GM12878 (cell line): Measurements from ENCODE around the gene FNTB. TPM values are rescaled to one million over a fixed set of nuclear protein-coding genes. Genes with fewer than 3 reads are reported as not detected.

Source experiments
- ATAC-seq: fragments of 200-7000 bp; cut with Tn5 transposase; 3 replicates; pipeline ENCODE4 v1.9.1; 2020; ENCODE audit warnings: mild to moderate bottlenecking, moderate library complexity
- BruUV-seq: library from RNA; stranded (reverse); fragments of 400-500 nt; replicated peaks from 2 replicates; lab custom pipeline; 2021; lab: Mats Ljungman, UMichigan
- CTCF ChIA-PET: fragments of 300-600 bp; sonication (Branson Sonifier 250); formaldehyde crosslinking; extraction: SDS; loops from one replicate; lab custom pipeline; 2021; ENCODE audit warnings: inconsistent platforms; lab: Yijun Ruan, JAX
- POLR2A ChIA-PET: fragments of 350-600 bp; formaldehyde crosslinking; extraction: SDS; loops from one replicate; lab custom pipeline; 2021; ENCODE audit warnings: inconsistent platforms; lab: Charles Lee
- RAD21 ChIA-PET: fragments of 300-600 bp; sonication (Branson Sonifier 250); formaldehyde crosslinking; loops from one replicate; lab custom pipeline; 2023; ENCODE audit warnings: antibody characterized with exemption; ENCODE audit not compliant: unreplicated experiment; lab: Charles Lee
- SMC1A ChIA-PET: fragments of 300-600 bp; sonication (Branson Sonifier 250); formaldehyde crosslinking; loops from one replicate; lab custom pipeline; 2023; ENCODE audit not compliant: unreplicated experiment, uncharacterized antibody; lab: Charles Lee
- DNase-seq: peaks from one replicate; pipeline ENCODE4 v3.0.0-alpha.2; 2011; ENCODE audit warnings: low read depth, low spot score
- FAIRE-seq: peaks from 3 replicates; lab custom pipeline; 2011; peaks lifted over from hg19 to GRCh38; lab: Jason Lieb, UNC
- H2AFZ ChIP-seq: 2 replicates; pipeline ENCODE4 v1.6.0; 2011; ENCODE audit warnings: low read depth, low read length, control low read depth; ENCODE audit not compliant: control insufficient read depth
- H3K27ac ChIP-seq: 2 replicates; pipeline ENCODE4 v1.5.1; 2011; ENCODE audit warnings: control low read depth; ENCODE audit not compliant: control insufficient read depth, insufficient read depth
- H3K27me3 ChIP-seq, 2 experiments: replicated peaks in 1 of 2; 2 replicates each; pipeline versions ENCODE4 v1.6.0 to v1.6.1; 2011; ENCODE audit warnings: low read length in 1 of 2; ENCODE audit not compliant: control insufficient read depth in 2 of 2, insufficient read depth in 2 of 2
- H3K36me3 ChIP-seq, 2 experiments: 2 replicates each; pipeline ENCODE4 v1.5.1; 2011; ENCODE audit warnings: low read length in 1 of 2; ENCODE audit not compliant: control insufficient read depth in 2 of 2, insufficient read depth in 2 of 2
- H3K4me1 ChIP-seq: 2 replicates; pipeline ENCODE4 v1.6.1; 2011; ENCODE audit warnings: mild to moderate bottlenecking, low read length, moderate library complexity, mixed read lengths; ENCODE audit not compliant: control insufficient read depth, insufficient read depth
- H3K4me2 ChIP-seq: 2 replicates; pipeline ENCODE4 v1.6.0; 2011; ENCODE audit warnings: control low read depth; ENCODE audit not compliant: control insufficient read depth, insufficient read depth
- H3K4me3 ChIP-seq: fragments of 200-600 bp; sonication (generic); 2 replicates; pipeline ENCODE4 v1.5.1; 2016
- H3K79me2 ChIP-seq: 2 replicates; pipeline ENCODE4 v1.6.0; 2011; ENCODE audit warnings: low read length; ENCODE audit not compliant: control insufficient read depth, insufficient read depth
- H3K9ac ChIP-seq: 2 replicates; pipeline ENCODE4 v1.8.0; 2011; ENCODE audit warnings: low read length, control low read depth, mixed read lengths; ENCODE audit not compliant: control insufficient read depth, insufficient read depth
- H3K9me3 ChIP-seq: replicated peaks from 3 replicates; pipeline ENCODE4 v1.5.1; 2011; ENCODE audit warnings: mild to moderate bottlenecking, low read length; ENCODE audit not compliant: control insufficient read depth, insufficient read depth
- H4K20me1 ChIP-seq: 2 replicates; pipeline ENCODE4 v1.6.0; 2011; ENCODE audit not compliant: control insufficient read depth, insufficient read depth
- BCL11A ChIP-seq: IDR thresholded peaks from 2 replicates; pipeline ENCODE4 v1.6.1; 2011; ENCODE audit warnings: low read depth, low read length
- CEBPB ChIP-seq, 2 experiments: fragments of 150-350 bp in 1 of 2; IDR thresholded peaks; 2 replicates each; pipeline ENCODE4 v1.6.1; 2012 to 2014; ENCODE audit warnings: low read depth in 2 of 2, low read length in 2 of 2, borderline replicate concordance in 1 of 2, inconsistent platforms in 1 of 2
- CREB1 ChIP-seq: IDR thresholded peaks from 2 replicates; pipeline ENCODE4 v1.6.1; 2012; ENCODE audit warnings: low read depth, mild to moderate bottlenecking, inconsistent platforms
- EGR1 ChIP-seq, 2 experiments: IDR thresholded peaks; 1 replicate in 1 of 2; 2 replicates in 1 of 2; pipeline ENCODE4 v1.6.1; 2011 to 2012; ENCODE audit warnings: low read depth in 2 of 2, low read length in 2 of 2, borderline replicate concordance in 1 of 2, mild to moderate bottlenecking in 1 of 2, moderate library complexity in 1 of 2
- HDGF ChIP-seq: fragments of 450-650 bp; IDR thresholded peaks from 2 replicates; pipeline ENCODE4 v1.6.1; 2016; ENCODE audit warnings: antibody characterized with exemption
- NFYA ChIP-seq: IDR thresholded peaks from 2 replicates; pipeline ENCODE4 v1.6.1; 2011; ENCODE audit warnings: low read depth, mild to moderate bottlenecking, low read length, improper control_type of control experiment, borderline replicate concordance
- PAX5 ChIP-seq: IDR thresholded peaks from 2 replicates; pipeline ENCODE4 v1.6.1; 2011; ENCODE audit warnings: low read depth, low read length, borderline replicate concordance
- RAD21 ChIP-seq: IDR thresholded peaks from 2 replicates; pipeline ENCODE4 v1.6.1; 2011; ENCODE audit warnings: mild to moderate bottlenecking, low read depth, low read length, moderate library complexity; ENCODE audit not compliant: insufficient read depth
- SMC3 ChIP-seq: IDR thresholded peaks from 2 replicates; pipeline ENCODE4 v1.6.1; 2011; ENCODE audit warnings: low read length, improper control_type of control experiment, borderline replicate concordance
- TCF7 ChIP-seq: IDR thresholded peaks from 2 replicates; pipeline ENCODE4 v1.6.1; 2014; ENCODE audit warnings: antibody characterized with exemption, borderline replicate concordance
- WGBS: methylation state at CpG from one replicate; pipeline ENCODE4 v1.1.6; 2016; ENCODE audit warnings: low lambda C conversion rate; ENCODE audit not compliant: insufficient replicate concordance, insufficient coverage; ENCODE audit errors: missing lambda C conversion rate; 5-methylcytosine and 5-hydroxymethylcytosine counted together
- in situ Hi-C: fragments of 300-500 bp; cut with MboI; formaldehyde crosslinking; loops from 9 replicates; pipeline ENCODE4 v1.14.3; 2018; ENCODE audit warnings: mixed read lengths
- intact Hi-C: fragments of 100-400 bp; cut with micrococcal nuclease; formaldehyde crosslinking; loops from one replicate; pipeline ENCODE4 v1.14.2; 2022; ENCODE audit not compliant: unreplicated experiment
- polyA plus RNA-seq, 11 experiments: library from polyadenylated mRNA; depleted of rRNA in 4 of 11; unstranded in 6 of 11; stranded (reverse) in 5 of 11; fragments of >200 nt; fragmentation: Nextera tagmentation in 4 of 11; fragmentation: Illumina TruSeq in 1 of 11; extraction: Ambion mirVana in 4 of 11; extraction: Trizol in 1 of 11; gene quantifications; 1 replicate in 1 of 11; 2 replicates in 10 of 11; pipeline versions ENCODE4 v1.2.1 to v1.2.3, GENCODE V29; 2011 to 2016; ENCODE audit warnings: inconsistent platforms in 2 of 11, missing spikeins in 2 of 11, low read depth in 1 of 11
- total RNA-seq, 4 experiments: library from RNA; depleted of rRNA in 3 of 4; stranded (reverse); fragments of >200 nt in 3 of 4; fragmentation: Illumina TruSeq in 1 of 4; extraction: Trizol in 1 of 4; gene quantifications; 2 replicates each; pipeline versions ENCODE4 v1.2.1 to v1.2.3, GENCODE V29; 2013 to 2021
- TF ChIP-seq, protein P1 (sequence below), 3 experiments: IDR thresholded peaks in 2 of 3; conservative IDR thresholded peaks in 1 of 3; 2 replicates each; pipeline ENCODE4 v1.5.1; 2011; ENCODE audit warnings: low read depth in 3 of 3, low read length in 3 of 3, mild to moderate bottlenecking in 3 of 3, control low read depth in 2 of 3, moderate library complexity in 2 of 3, inconsistent platforms in 1 of 3, mixed read lengths in 1 of 3; ENCODE audit not compliant: control insufficient read depth in 2 of 3, insufficient read depth in 1 of 3; ENCODE audit errors: extremely low read depth in 1 of 3

The FNTB gene
- total and polyA plus RNA-seq, 10 of the 15 experiments (the other 5 are each of a cell fraction or from before 2014, with no cell fraction given): 10.4 to 25.1 (median 16.7) TPM

- RAD21 ChIA-PET: interaction anchor here (0.7 to 3.9 kb wide), 4 partner anchors 27 to 432 kb away, joined by 3 to 28 read pairs (median 4); no protein-coding TSS in a partner anchor
- H3K9ac ChIP-seq: no peak overlapping the region
- DNase-seq (no peak), FAIRE-seq (no peak), ATAC-seq (no peak)
- no peaks in the 10 kb centered on the region for H4K20me1 ChIP-seq
- no peak overlapping the region for H3K4me3 ChIP-seq
- H3K27ac ChIP-seq: no peak overlapping the region
- peak overlapping the region; percentile 64 for H2AFZ ChIP-seq
- POLR2A ChIA-PET: interaction anchor here (0.7 kb wide), 1 partner anchor 420 kb away, joined by 9 read pairs; no protein-coding TSS in a partner anchor
- H3K4me2 ChIP-seq: peak overlapping the region; percentile 62
- in situ Hi-C loops (loop anchor here (5.0 kb wide), 1 partner anchor 156 kb away; no protein-coding TSS in a partner anchor), intact Hi-C loops (loop anchor here (1.0 to 10.0 kb wide), 4 partner anchors 160 to 309 kb away; no protein-coding TSS in a partner anchor)
- no peaks in the 10 kb centered on the region for H3K36me3 ChIP-seq
- peaks cover 17% of the 10 kb centered on the region for H3K79me2 ChIP-seq
- WGBS: 10% methylated on average over 15 of the region's 15 CpGs
- no TSS peak for BruUV-seq
- no peaks in the 10 kb centered on the region for H3K9me3 ChIP-seq
- TF ChIP-seq RAD21 (peak; percentile 89), HDGF (no peak), NFYA (no peak), TCF7 (no peak), EGR1 (IDR thresholded peaks at IDR 0.05; ENCODE audit: borderline replicate concordance in 1 of 2, low read depth in 2 of 2, low read length in 2 of 2) (no peak), PAX5 (no peak), BCL11A (no peak), CREB1 (no peak), SMC3 (peak; percentile 60; the same call in 1 of the 2 replicates), CEBPB (IDR thresholded peaks at IDR 0.05; ENCODE audit: borderline replicate concordance in 1 of 2, low read depth in 2 of 2, low read length in 2 of 2) (no peak)
- TF ChIP-seq, protein P1, sequence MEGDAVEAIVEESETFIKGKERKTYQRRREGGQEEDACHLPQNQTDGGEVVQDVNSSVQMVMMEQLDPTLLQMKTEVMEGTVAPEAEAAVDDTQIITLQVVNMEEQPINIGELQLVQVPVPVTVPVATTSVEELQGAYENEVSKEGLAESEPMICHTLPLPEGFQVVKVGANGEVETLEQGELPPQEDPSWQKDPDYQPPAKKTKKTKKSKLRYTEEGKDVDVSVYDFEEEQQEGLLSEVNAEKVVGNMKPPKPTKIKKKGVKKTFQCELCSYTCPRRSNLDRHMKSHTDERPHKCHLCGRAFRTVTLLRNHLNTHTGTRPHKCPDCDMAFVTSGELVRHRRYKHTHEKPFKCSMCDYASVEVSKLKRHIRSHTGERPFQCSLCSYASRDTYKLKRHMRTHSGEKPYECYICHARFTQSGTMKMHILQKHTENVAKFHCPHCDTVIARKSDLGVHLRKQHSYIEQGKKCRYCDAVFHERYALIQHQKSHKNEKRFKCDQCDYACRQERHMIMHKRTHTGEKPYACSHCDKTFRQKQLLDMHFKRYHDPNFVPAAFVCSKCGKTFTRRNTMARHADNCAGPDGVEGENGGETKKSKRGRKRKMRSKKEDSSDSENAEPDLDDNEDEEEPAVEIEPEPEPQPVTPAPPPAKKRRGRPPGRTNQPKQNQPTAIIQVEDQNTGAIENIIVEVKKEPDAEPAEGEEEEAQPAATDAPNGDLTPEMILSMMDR (IDR thresholded peaks at IDR 0.05 in 2 of 3, conservative IDR thresholded peaks at IDR 0.05 in 1 of 3; ENCODE audit: control insufficient read depth in 2 of 3, extremely low read depth in 1 of 3, insufficient read depth in 1 of 3, low read depth in 3 of 3, low read length in 3 of 3): peak; percentile 63 to 83 (median 70)
- no peaks in the 10 kb centered on the region for H3K27me3 ChIP-seq
- CTCF ChIA-PET: interaction anchor here (0.7 to 9.5 kb wide), 15 partner anchors 8 to 340 kb away, joined by 3 to 109 read pairs (median 4); no protein-coding TSS in a partner anchor
- H3K4me1 ChIP-seq: peaks cover 4% of the 10 kb centered on the region; the same call in 1 of the 2 replicates
- SMC1A ChIA-PET: interaction anchor here (0.7 to 4.5 kb wide), 6 partner anchors 23 to 161 kb away, joined by 3 to 18 read pairs (median 8); no protein-coding TSS in a partner anchor
Measured at GRCh38 chr14:64983439-64984310, 3.0 kb upstream of the FNTB start.
